GM12874 (cell line): ENCODE data around the gene RXFP4.

ENCODE experiments used
- TF ChIP-seq, protein P1 (sequence below): IDR thresholded peaks from 2 replicates; pipeline ENCODE4 v1.5.1; 2011; ENCODE audit warnings: low read depth, mild to moderate bottlenecking, control low read depth, low read length, moderate library complexity; ENCODE audit not compliant: insufficient read depth

RXFP4 gene

DNA sequence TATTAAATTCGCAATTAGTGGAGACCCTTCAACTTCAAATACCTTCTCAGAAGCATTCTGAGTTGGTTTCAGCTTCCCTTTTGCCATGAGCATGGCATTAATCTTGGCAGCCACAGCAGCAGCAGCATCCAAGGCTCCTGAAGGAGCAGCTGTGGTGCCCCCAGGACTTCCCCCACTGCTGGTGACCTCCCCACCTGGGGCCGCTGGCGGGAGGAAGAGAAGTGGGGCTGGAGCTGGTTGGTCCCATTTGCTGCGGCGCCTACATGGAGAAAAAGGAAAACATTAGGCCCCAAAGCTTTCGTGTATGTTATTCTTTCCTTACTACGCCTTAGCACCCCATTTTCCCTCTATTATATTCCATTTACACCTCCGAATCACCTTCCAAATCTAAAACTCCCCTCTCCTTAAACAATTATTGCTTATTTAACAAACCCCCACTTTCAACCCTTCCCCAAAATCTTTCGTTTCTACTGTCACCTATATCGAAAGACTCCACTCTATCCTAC lies 7.8 kb upstream of the RXFP4 start:
- TF ChIP-seq, protein P1, sequence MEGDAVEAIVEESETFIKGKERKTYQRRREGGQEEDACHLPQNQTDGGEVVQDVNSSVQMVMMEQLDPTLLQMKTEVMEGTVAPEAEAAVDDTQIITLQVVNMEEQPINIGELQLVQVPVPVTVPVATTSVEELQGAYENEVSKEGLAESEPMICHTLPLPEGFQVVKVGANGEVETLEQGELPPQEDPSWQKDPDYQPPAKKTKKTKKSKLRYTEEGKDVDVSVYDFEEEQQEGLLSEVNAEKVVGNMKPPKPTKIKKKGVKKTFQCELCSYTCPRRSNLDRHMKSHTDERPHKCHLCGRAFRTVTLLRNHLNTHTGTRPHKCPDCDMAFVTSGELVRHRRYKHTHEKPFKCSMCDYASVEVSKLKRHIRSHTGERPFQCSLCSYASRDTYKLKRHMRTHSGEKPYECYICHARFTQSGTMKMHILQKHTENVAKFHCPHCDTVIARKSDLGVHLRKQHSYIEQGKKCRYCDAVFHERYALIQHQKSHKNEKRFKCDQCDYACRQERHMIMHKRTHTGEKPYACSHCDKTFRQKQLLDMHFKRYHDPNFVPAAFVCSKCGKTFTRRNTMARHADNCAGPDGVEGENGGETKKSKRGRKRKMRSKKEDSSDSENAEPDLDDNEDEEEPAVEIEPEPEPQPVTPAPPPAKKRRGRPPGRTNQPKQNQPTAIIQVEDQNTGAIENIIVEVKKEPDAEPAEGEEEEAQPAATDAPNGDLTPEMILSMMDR = no peak

DNA sequence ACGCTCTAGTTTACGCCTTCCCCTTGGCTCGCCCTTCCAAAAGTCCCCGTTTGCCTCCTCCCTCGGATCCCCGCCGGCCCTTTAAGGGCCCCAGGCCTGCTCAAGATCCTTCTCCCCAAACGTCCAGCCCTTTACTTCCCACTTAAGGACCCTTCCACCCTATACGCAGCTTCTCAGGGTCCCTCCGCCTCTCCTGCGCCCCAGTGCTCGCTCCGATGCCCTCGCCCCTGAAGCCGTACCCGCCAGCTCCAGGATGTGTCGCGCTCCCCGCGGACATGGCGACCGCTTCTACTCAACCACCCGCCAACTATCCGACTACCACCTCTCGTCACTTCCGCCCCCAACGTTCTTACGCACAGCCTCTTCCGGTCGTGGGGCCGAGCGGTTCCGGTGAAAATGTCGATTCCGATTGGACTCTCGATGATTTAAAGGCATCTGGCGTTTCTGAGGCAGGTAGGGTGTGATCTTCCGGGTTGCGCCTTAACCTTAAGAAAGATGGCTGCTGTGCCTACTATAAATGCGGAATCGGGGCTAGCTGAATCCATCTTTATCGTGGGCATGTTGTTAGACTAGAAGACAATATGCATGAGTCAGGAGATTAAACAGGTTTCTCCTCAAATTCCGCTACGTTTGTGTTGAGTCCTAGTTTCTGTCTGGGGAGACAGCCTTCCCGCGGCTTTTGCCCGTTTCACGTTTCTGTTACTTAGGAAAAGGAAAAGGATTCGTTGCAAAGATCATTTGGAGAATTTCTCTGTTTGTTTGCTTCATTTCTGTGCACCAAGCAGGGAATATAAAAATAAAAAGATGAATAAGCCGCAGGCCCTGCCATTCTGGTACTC lies 7.1 kb upstream of the RXFP4 start, which contains the start of gene KHDC4:
Gene KHDC4, minus strand, starts transcription at position 317 of the 839 bp plus-strand sequence. Its CDS starts 40 bp downstream, at position 277.
- TF ChIP-seq, protein P1 = 0 out of 2 replicates have a peak, but pooled peaks have one; percentile 22

DNA sequence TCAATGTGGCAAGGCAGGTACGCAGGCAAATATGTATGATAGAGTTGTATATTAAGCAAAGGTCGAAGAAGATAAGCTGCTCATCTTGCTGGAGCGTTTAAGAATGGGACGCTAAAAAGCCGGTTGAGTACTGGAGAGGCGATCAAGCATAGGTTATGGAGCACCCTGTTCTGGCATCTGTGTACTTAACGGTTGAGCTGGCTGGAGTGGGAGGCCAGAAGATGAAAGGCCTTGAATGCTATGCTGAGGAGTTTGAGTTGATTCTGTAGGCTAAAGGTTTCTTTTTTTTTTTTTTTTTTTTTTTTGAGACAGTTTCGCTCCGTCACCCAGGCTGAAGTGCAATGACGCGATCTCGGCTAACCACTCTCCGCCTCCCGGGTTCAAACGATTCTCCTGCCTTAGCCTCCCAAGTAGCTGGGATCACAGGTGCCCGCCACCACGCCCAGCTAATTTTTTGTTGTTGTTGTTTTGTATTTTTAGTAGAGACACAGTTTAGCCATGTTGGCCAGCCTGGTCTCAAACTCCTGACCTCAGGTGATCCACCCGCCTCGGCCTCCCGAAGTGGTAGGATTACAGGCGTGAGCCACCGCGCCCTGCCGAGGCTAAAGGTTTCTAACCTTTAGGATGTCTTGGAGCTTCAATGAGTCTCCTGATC lies 6.4 kb upstream of the RXFP4 start:
- TF ChIP-seq, protein P1 = no peak

DNA sequence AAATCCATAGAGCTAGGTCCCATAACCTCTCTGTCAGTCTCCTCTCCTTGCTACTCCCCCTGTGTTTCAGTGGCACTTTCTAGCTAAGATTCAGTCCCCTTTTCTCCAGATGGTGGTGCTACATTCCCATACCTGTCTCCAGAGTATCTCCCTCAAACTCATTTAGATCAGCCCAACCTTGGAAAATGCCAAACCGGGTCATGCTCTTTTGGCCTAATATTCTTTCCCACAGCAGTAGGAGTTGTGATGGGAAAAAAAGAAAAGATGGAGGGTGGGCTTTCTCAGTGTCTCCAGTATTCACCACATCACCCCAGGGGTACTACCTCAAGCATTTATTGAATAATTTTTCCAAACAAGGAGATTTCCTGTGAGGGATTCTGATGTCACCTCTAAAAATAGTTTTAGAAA lies 3.2 kb upstream of the RXFP4 start:
- TF ChIP-seq, protein P1 = peak; percentile 62

DNA sequence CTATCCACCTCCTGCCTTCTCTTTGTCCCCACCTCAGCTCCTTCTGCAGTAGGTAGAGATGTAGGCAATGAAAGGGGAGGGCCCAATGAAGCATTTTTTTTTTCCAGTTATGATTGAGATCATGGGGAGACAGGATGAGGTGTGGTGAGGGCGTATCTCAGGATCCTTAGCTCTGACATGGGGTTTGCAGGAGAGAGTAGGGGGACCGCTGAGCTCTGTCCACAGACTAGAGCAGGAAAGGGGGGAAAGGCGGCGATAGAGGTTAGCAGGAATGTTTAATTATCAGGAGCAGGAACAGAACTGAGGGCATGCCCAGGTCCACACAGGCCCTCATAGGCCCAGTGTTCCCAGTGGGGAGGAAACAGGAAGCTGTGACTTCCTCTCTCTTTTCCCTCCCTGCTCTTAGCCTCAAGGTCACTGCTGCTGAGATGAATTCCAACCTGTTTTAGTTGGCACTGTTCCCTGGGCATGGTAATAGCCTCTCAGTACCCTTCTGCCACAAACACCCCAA lies 901 bp upstream of the RXFP4 start:
- TF ChIP-seq, protein P1 = no peak

DNA sequence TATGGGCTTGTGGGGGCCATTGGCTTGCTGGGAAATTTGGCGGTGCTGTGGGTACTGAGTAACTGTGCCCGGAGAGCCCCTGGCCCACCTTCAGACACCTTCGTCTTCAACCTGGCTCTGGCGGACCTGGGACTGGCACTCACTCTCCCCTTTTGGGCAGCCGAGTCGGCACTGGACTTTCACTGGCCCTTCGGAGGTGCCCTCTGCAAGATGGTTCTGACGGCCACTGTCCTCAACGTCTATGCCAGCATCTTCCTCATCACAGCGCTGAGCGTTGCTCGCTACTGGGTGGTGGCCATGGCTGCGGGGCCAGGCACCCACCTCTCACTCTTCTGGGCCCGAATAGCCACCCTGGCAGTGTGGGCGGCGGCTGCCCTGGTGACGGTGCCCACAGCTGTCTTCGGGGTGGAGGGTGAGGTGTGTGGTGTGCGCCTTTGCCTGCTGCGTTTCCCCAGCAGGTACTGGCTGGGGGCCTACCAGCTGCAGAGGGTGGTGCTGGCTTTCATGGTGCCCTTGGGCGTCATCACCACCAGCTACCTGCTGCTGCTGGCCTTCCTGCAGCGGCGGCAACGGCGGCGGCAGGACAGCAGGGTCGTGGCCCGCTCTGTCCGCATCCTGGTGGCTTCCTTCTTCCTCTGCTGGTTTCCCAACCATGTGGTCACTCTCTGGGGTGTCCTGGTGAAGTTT lies 550 bp downstream of the RXFP4 start:
- TF ChIP-seq, protein P1 = no peak
